Activated naive CD8-positive, alpha-beta T cell treated with anti-CD3 and anti-CD28 coated beads for 36 hours (primary cell): ENCODE measurements around the gene EYA4. TPM values are rescaled to one million over a fixed set of nuclear protein-coding genes. Genes with fewer than 3 reads are reported as not detected.

Experiments
- DNase-seq: peaks from one replicate; pipeline ENCODE4 v3.0.0; 2021
- H3K27ac Mint-ChIP-seq: one replicate; pipeline ENCODE4 v1.8.0; 2022; ENCODE audit warnings: mild to moderate bottlenecking, moderate library complexity, mixed read lengths
- H3K27me3 Mint-ChIP-seq: one replicate; pipeline ENCODE4 v1.8.0; 2022; ENCODE audit warnings: mild to moderate bottlenecking, mixed read lengths
- H3K36me3 Mint-ChIP-seq: one replicate; pipeline ENCODE4 v1.8.0; 2021; ENCODE audit warnings: mild to moderate bottlenecking, mixed read lengths
- H3K4me1 Mint-ChIP-seq: one replicate; pipeline ENCODE4 v1.8.0; 2021; ENCODE audit warnings: mixed read lengths
- H3K4me3 Mint-ChIP-seq: one replicate; pipeline ENCODE4 v1.8.0; 2022; ENCODE audit warnings: mild to moderate bottlenecking, moderate library complexity, mixed read lengths
- H3K9me3 Mint-ChIP-seq: one replicate; pipeline ENCODE4 v1.8.0; 2022; ENCODE audit warnings: mixed read lengths
- total RNA-seq, 2 experiments: library from RNA; stranded (reverse); gene quantifications; one replicate each; pipeline ENCODE4 v1.2.3, GENCODE V29; 2021

Gene EYA4, protein sequence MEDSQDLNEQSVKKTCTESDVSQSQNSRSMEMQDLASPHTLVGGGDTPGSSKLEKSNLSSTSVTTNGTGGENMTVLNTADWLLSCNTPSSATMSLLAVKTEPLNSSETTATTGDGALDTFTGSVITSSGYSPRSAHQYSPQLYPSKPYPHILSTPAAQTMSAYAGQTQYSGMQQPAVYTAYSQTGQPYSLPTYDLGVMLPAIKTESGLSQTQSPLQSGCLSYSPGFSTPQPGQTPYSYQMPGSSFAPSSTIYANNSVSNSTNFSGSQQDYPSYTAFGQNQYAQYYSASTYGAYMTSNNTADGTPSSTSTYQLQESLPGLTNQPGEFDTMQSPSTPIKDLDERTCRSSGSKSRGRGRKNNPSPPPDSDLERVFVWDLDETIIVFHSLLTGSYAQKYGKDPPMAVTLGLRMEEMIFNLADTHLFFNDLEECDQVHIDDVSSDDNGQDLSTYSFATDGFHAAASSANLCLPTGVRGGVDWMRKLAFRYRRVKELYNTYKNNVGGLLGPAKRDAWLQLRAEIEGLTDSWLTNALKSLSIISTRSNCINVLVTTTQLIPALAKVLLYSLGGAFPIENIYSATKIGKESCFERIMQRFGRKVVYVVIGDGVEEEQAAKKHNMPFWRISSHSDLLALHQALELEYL
- total RNA-seq: not detected

DNA sequence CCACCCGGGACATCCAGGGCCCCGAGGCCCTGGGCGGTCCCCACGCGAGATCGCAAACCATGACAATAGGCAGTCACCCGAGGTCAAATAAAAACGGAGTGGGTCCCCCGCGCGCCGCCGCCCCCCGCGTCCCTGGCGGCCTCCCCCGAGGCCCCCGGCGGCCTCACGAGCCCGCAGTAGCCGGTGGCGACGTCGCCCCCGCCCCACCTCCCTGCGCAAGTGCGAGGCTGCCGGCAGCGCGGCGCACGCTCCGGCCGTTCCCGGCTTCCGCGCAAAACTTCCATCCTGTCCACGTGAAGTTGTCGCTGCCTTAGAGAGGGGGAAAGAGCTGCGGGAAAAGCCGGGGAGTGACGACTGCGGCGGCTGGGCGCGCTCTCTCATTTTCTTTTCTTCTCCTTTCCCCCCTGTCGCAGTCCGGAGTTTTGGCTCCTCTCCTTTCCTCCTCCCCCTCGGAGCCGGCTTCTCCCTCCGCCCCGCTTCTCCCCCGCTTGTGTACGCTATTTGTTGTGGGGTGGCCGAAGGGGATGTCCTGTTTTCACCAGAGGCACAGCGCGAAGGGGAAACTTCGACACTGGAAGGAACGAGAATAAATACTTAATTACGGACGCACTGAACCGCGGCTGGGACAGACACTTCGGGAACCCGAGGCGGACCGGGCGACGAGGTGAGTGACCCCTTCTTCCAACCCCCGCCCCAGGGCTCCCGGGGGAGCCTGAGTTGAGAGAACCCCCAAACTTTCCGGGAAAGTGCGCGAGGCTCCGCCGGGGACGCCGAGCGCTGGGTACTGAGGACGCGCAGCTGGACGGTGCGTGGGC lies at the start of gene EYA4:
Gene EYA4 (plus strand): TSS at position 272 of the 815 bp plus-strand sequence. CDS start 33,424 bp downstream, outside the sequence.
- no peaks in the 10 kb centered on the region for H3K9me3 Mint-ChIP-seq
- H3K27ac Mint-ChIP-seq: no peak within 1 kb of the TSS
- H3K4me3 Mint-ChIP-seq: no peak within 1 kb of the TSS
- no peak for DNase-seq
- H3K4me1 Mint-ChIP-seq: peaks cover 9% of the 10 kb centered on the region
- H3K36me3 Mint-ChIP-seq: no peaks in the 10 kb centered on the region
- peaks cover 73% of the 10 kb centered on the region for H3K27me3 Mint-ChIP-seq

DNA sequence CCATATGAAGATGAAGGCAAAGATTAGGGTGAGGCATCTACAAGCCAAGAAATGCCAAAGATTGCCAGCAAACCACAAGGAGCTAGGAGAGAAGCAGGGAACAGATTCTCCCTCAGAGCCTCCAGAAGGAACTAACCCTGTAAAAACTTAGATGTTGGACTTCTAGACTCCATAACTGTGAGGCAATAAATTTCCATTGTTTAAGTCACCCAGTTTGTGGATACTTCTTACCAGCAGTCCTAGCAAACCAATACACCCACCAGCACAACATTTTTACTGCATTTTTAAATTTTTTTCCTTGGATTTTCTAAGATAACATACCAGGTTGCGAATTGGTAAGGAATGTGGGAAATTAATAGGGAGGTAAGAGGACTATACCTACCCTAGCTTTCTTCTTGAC lies 47.8 kb upstream of the EYA4 start:
- H3K4me1 Mint-ChIP-seq: no peaks in the 10 kb centered on the region
- no peaks in the 10 kb centered on the region for H3K36me3 Mint-ChIP-seq
- H3K4me3 Mint-ChIP-seq: no peak overlapping the region
- peaks cover 6% of the 10 kb centered on the region for H3K9me3 Mint-ChIP-seq
- no peaks in the 10 kb centered on the region for H3K27me3 Mint-ChIP-seq
- no peak overlapping the region for H3K27ac Mint-ChIP-seq
- DNase-seq: no peak

DNA sequence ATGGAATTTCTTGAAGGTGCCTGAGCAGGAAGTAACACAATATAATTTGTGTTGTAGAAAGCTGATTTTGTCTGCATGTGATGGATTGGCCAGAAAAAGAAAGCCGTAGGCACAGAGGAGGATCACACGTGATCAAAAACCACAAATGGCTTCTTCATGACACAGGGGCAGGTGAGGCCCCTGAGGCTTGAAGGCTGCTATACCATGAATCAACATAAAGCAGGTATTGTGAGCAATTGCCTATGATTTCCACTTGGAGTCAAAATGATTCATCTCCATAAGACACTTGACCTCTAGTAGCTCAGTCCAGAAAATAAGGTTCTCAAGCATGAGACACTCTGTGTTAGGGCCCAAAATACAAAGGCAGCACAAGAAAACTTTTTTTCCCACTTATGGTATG lies 42.4 kb upstream of the EYA4 start:
- H3K36me3 Mint-ChIP-seq: no peaks in the 10 kb centered on the region
- H3K27ac Mint-ChIP-seq: no peak overlapping the region
- no peaks in the 10 kb centered on the region for H3K4me1 Mint-ChIP-seq
- no peak overlapping the region for H3K4me3 Mint-ChIP-seq
- DNase-seq: no peak
- H3K27me3 Mint-ChIP-seq: no peaks in the 10 kb centered on the region
- H3K9me3 Mint-ChIP-seq: peaks cover 5% of the 10 kb centered on the region

DNA sequence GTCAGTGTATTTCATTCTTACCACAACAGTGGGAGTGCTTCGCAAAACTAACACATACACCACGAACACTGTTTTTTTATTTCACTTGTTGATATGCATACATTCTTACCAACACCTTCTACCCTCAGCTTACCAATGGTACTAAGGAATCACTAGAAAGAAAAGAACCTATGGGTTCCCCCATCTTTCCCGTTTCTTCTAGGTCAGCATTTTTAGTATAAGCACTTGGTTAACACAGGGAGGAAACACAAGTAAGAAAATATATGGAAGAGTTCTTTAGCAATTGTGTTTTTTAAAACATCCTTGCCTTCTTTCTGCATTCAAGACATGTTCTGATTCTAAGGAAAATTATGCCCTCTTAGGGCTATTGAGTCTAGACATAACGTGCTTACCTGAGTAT lies 39.9 kb upstream of the EYA4 start:
- Mint-ChIP-seq H3K36me3 (no peaks in the 10 kb centered on the region), H3K4me3 (no peak overlapping the region), H3K27me3 (no peaks in the 10 kb centered on the region), H3K9me3 (no peaks in the 10 kb centered on the region), H3K27ac (no peak overlapping the region), H3K4me1 (no peaks in the 10 kb centered on the region)
- DNase-seq: no peak

DNA sequence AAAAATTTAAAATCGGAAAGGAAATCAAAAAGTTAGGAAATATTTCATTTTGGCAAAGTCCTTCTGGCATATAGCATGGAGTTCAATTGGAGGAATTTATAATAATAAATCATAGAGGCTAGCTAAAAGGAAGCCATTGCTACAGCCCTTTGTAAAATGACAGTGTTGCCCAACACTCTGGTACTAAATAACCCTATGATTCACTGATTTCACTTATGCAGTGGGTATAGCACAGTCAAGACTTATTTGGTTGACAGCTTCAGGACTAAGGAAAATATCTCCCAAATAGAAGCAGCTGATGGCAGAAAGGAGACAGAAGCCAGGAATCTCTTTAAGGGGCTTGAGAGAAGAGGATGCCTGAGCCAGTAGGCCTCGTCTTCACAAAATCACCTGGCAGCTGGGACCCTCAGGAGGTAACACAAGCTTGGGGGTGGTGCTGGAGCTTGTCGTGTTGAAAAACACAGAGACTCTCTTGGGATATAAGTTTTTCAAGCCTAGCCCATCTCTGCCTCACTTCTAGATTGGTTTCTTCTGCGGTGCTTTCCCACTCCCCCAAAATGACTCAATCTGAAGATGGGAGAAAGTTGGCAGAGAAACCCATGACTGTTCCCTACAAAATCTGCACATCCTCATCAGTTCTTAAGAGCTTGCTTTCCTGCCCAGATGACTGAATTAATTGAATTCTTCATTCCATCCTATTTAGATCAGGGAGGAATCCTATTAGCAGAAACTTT lies 38.4 kb upstream of the EYA4 start:
- H3K27ac Mint-ChIP-seq: no peak overlapping the region
- no peaks in the 10 kb centered on the region for H3K4me1 Mint-ChIP-seq
- H3K27me3 Mint-ChIP-seq: no peaks in the 10 kb centered on the region
- no peaks in the 10 kb centered on the region for H3K9me3 Mint-ChIP-seq
- no peak for DNase-seq
- no peaks in the 10 kb centered on the region for H3K36me3 Mint-ChIP-seq
- H3K4me3 Mint-ChIP-seq: no peak overlapping the region

DNA sequence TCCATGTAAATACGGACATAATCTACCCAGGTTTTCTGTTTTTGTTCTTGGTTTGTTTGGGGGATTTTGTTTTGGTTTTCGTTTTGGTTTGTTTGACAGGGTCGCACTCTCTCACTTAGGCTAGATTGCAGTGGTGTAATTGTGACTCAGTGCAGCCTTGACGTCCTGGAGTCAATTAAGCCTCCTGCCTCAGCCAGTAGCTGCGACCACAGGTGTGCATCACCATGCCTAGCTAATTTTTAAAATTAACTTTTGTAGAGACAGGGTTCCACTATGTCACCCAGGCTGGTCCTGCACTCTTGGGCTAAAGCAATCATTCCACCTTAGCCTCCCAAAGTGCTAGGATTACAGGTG lies 37.8 kb upstream of the EYA4 start:
- Mint-ChIP-seq H3K36me3 (no peaks in the 10 kb centered on the region), H3K4me1 (no peaks in the 10 kb centered on the region), H3K27ac (no peak overlapping the region), H3K9me3 (no peaks in the 10 kb centered on the region), H3K27me3 (no peaks in the 10 kb centered on the region), H3K4me3 (no peak overlapping the region)
- no peak for DNase-seq

DNA sequence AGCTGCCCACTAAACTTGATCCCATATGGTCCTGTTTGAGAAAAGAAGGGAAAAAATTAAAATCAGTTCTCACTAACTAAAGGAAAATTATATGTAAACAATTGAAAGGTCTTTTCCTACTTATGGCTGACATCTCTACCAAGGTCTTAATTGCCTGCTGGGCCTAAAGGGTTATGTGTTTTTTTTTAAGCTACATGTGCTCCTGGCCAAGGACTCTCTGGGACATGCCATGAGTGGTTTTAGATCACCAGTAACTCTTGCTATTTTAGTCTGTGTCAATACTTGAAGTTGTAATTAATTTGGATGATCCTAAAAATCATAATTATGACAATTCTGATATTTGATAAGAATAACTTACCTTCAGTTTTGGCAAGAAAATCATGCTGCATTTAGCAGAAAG lies 35.9 kb upstream of the EYA4 start:
- Mint-ChIP-seq H3K4me3 (no peak overlapping the region), H3K4me1 (no peaks in the 10 kb centered on the region), H3K9me3 (peaks cover 2% of the 10 kb centered on the region), H3K27ac (no peak overlapping the region), H3K36me3 (no peaks in the 10 kb centered on the region), H3K27me3 (no peaks in the 10 kb centered on the region)
- no peak for DNase-seq

DNA sequence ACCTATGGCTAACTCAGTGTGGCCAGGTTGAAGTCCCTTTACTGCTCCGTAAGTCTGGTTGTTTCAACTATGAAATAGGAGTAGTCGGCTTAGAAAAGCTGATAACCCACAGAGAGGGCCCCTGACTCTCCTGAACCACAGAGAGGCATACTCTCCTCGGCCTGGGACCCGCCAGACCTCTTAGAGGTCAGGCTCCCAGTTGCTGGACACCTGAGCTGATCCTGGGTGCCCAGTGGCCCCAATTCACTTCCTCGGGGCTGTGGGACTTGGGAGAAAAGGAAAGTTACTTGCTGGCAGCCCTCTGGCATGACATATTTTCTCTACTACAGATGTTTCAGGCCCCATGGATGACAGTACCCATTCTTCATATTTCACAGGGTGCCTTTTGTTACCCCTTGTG lies 34.2 kb upstream of the EYA4 start:
- H3K27me3 Mint-ChIP-seq: no peaks in the 10 kb centered on the region
- no peak overlapping the region for H3K27ac Mint-ChIP-seq
- H3K36me3 Mint-ChIP-seq: no peaks in the 10 kb centered on the region
- peaks cover 2% of the 10 kb centered on the region for H3K9me3 Mint-ChIP-seq
- H3K4me1 Mint-ChIP-seq: no peaks in the 10 kb centered on the region
- no peak overlapping the region for H3K4me3 Mint-ChIP-seq
- DNase-seq: no peak

DNA sequence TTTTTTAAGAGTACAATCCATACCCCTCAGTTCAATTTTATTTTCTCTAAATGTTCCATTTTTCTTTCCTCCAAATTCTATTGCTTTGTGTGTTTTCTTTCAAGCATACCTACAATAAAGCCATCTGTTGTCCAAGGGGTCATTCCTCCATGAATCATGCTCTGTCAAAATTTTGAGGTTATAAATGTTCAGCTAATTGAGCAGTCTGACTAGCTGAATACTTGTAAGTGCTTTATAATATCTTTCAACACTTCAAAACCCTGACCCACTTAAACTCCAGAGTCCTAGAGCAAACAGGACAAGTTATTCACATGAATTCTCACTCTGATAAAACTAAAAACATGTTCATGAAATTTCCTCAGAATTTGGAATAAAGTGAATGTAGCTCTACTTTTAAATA lies 33.4 kb upstream of the EYA4 start:
- H3K9me3 Mint-ChIP-seq: peaks cover 2% of the 10 kb centered on the region
- no peaks in the 10 kb centered on the region for H3K4me1 Mint-ChIP-seq
- no peaks in the 10 kb centered on the region for H3K36me3 Mint-ChIP-seq
- no peaks in the 10 kb centered on the region for H3K27me3 Mint-ChIP-seq
- H3K27ac Mint-ChIP-seq: no peak overlapping the region
- DNase-seq: no peak
- H3K4me3 Mint-ChIP-seq: no peak overlapping the region

DNA sequence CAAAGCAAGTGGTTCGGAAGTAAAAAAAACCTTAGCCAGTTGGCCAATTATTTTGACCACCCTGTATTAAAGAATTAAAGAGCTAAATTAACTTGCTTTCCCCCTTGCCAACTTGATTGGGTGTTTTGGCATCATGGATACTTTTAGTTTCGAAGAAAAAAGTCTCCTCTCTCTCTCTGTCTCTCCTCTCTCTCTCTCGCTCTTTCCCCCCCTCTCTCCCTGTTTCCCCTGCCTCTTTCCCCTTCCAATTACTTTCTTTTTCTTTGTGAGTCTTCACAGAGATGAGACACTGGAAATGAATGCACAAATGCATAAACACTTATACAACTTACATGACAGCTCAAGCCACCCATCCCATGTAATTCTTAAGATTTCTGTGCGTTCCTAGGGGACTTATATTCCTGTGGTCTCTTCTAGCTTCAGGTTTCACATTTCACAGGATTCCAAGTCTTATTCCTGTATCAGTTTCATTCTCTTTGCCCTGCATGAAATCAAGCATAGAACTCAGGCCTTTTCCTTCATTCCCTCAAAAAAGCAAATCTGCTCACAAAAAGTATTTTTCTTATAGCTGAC lies 32.9 kb upstream of the EYA4 start:
- Mint-ChIP-seq H3K27me3 (no peaks in the 10 kb centered on the region), H3K36me3 (no peaks in the 10 kb centered on the region), H3K27ac (no peak overlapping the region), H3K4me3 (no peak overlapping the region), H3K4me1 (no peaks in the 10 kb centered on the region), H3K9me3 (peaks cover 2% of the 10 kb centered on the region)
- DNase-seq: no peak

DNA sequence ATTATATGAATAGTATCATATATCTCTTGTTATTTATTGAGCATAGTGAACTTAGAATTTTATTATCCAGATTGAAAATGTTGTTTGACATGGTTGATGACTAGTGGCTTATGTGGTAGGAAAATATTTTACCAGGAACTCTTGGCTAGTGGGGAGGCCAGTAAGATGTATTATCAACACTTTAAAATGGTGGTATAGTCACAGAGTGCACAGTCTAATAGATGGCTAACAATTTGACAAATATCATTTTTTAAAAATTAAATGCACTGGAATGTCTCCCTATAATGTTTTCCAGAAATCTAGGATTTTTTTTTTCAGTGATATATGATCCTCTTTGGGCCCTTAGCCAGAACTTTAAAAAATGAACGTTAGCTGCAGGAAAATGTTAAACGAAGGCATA lies 26.9 kb upstream of the EYA4 start:
- Mint-ChIP-seq H3K27ac (no peak overlapping the region), H3K4me3 (no peak overlapping the region), H3K4me1 (no peaks in the 10 kb centered on the region), H3K36me3 (no peaks in the 10 kb centered on the region), H3K9me3 (peaks cover 2% of the 10 kb centered on the region), H3K27me3 (no peaks in the 10 kb centered on the region)
- DNase-seq: no peak

DNA sequence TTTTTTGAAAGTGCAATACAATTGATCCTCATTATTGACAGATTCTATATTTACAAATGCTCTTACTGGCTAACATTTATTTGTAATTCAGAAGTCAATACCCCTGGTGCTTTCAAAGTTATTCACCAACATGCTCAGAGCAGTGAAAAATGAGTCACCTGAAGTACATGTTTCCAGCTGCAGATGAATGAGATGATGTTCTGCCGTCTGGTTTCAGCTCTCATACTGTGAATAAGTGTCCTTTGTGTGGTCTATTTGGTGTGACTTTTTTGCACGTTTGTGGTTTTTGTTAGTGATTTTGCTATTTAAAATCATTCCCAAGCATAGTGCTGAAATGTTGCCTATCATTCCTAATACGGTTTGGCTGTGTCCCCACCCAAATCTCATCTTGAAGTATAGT lies 22.3 kb upstream of the EYA4 start:
- H3K4me3 Mint-ChIP-seq: no peak overlapping the region
- H3K9me3 Mint-ChIP-seq: peaks cover 3% of the 10 kb centered on the region
- no peaks in the 10 kb centered on the region for H3K27me3 Mint-ChIP-seq

DNA sequence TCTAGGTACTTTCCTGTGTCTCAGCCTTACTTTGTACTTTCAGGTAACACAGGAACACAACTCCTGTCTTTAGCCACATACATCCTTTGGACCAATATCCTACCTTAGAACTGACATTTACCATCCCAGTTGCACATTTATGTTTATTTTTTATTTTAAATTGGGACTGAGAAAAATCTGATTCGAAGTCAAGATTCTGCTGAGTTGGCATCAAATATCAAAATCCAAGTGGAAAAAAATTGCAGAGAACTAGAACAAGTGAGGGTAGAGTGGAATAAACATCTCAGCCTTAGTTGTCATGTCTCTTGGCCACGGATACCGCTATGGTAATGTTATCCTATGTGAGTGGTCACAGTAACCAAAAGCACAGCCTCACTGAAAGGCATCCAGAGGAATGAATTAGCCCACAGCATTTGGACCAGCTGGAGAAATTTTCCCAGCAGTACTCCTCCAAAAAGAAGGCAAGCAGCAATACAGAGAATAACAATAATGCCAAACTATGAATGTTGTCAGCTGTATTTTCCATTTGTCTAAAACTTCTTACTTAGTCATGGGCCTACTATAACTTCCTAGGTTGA lies 17.6 kb upstream of the EYA4 start:
- Mint-ChIP-seq H3K4me3 (no peak overlapping the region), H3K27me3 (peaks cover 4% of the 10 kb centered on the region), H3K9me3 (peaks cover 3% of the 10 kb centered on the region), H3K27ac (no peak overlapping the region), H3K36me3 (no peaks in the 10 kb centered on the region), H3K4me1 (no peaks in the 10 kb centered on the region)
- DNase-seq: no peak

More for the DNA sequence above, 22.3 kb upstream of the EYA4 start:
- Mint-ChIP-seq H3K4me1 (no peaks in the 10 kb centered on the region), H3K36me3 (no peaks in the 10 kb centered on the region), H3K27ac (no peak overlapping the region)
- DNase-seq: no peak

DNA sequence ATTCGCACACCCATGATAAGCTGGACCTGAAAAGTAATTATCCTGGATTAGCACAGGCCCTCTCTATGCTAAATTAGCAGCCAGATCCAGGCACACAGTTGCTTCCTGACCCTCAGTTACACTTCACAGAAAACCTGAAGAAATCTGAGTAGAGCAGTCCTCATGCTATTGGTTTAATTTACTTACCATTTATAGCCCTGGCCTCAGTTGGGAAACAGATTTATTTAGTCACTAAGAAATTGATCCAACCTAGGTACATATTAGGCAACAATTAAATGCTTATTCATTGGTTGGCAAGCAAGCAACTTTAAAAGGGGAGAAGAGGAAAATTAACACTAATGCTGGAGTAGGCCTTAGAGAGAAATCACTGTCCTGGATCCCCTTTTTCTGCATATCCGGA lies 15.6 kb upstream of the EYA4 start:
- no peaks in the 10 kb centered on the region for H3K9me3 Mint-ChIP-seq
- no peaks in the 10 kb centered on the region for H3K36me3 Mint-ChIP-seq
- no peaks in the 10 kb centered on the region for H3K4me1 Mint-ChIP-seq
- DNase-seq: no peak
- no peak overlapping the region for H3K27ac Mint-ChIP-seq
- peaks cover 4% of the 10 kb centered on the region for H3K27me3 Mint-ChIP-seq
- H3K4me3 Mint-ChIP-seq: no peak overlapping the region
